OCI-LY7 (cell line): ENCODE data around the gene COMP. TPM values are rescaled to one million over a fixed set of nuclear protein-coding genes. Genes with fewer than 3 reads are reported as not detected.

Source experiments
- BruUV-seq: library from RNA; stranded (reverse); fragments of 400-500 nt; replicated peaks from 2 replicates; lab custom pipeline; 2021; lab: Mats Ljungman, UMichigan
- CTCF ChIA-PET: fragments of 300-600 bp; sonication (Branson Sonifier 250); formaldehyde crosslinking; loops from one replicate; lab custom pipeline; 2022; ENCODE audit warnings: antibody characterized with exemption; ENCODE audit not compliant: unreplicated experiment; lab: Charles Lee
- POLR2A ChIA-PET: fragments of 300-600 bp; sonication (Branson Sonifier 250); formaldehyde crosslinking; loops from one replicate; lab custom pipeline; 2022; ENCODE audit warnings: antibody characterized with exemption; lab: Charles Lee
- DNase-seq: peaks from one replicate; pipeline ENCODE4 v3.0.0-alpha.2; 2015; ENCODE audit warnings: low spot score
- H2AFZ ChIP-seq: fragments of 200-600 bp; sonication (generic), shearing (Covaris generic); 2 replicates; pipeline ENCODE4 v1.6.1; 2014; ENCODE audit warnings: mild to moderate bottlenecking, antibody characterized with exemption, low read length, moderate library complexity
- H3K27ac ChIP-seq: fragments of 200-600 bp; sonication (generic); 2 replicates; pipeline ENCODE4 v1.5.1; 2014; ENCODE audit warnings: mixed run types, low read depth, mild to moderate bottlenecking, moderate library complexity, low read length, inconsistent platforms; ENCODE audit not compliant: poor library complexity, severe bottlenecking
- H3K36me3 ChIP-seq: fragments of 200-600 bp; sonication (generic); 2 replicates; pipeline ENCODE4 v1.6.1; 2014; ENCODE audit warnings: mild to moderate bottlenecking, antibody characterized with exemption, low read length, moderate library complexity, mixed read lengths; ENCODE audit not compliant: insufficient read depth
- H3K4me1 ChIP-seq: fragments of 200-600 bp; sonication (generic); 2 replicates; pipeline ENCODE4 v1.5.1; 2014; ENCODE audit warnings: mild to moderate bottlenecking, low read length; ENCODE audit not compliant: insufficient read depth, poor library complexity, severe bottlenecking
- H3K4me2 ChIP-seq: fragments of 200-600 bp; sonication (generic); 2 replicates; pipeline ENCODE4 v1.6.1; 2014; ENCODE audit warnings: mild to moderate bottlenecking, low read length
- H3K4me3 ChIP-seq: fragments of 200-600 bp; sonication (generic); 2 replicates; pipeline ENCODE4 v1.5.1; 2014; ENCODE audit warnings: mild to moderate bottlenecking, low read depth, low read length; ENCODE audit not compliant: poor library complexity, severe bottlenecking
- H3K79me2 ChIP-seq: fragments of 200-600 bp; sonication (generic); 2 replicates; pipeline ENCODE4 v1.6.1; 2016; ENCODE audit warnings: low read depth, mild to moderate bottlenecking, low read length, moderate library complexity, mixed read lengths; ENCODE audit not compliant: insufficient read depth
- H3K9me2 ChIP-seq: fragments of 200-600 bp; sonication (generic); 2 replicates; pipeline ENCODE4 v1.6.1; 2016; ENCODE audit warnings: mild to moderate bottlenecking, low read length, mixed read lengths; ENCODE audit not compliant: insufficient read depth
- H3K9me3 ChIP-seq: fragments of 200-600 bp; sonication (generic); 2 replicates; pipeline ENCODE4 v1.6.1; 2014; ENCODE audit warnings: mild to moderate bottlenecking, mixed run types, low read length, mixed read lengths
- H4K20me1 ChIP-seq: fragments of 200-600 bp; sonication (generic); 2 replicates; pipeline ENCODE4 v1.6.1; 2014; ENCODE audit warnings: mild to moderate bottlenecking, antibody characterized with exemption, low read length, moderate library complexity, mixed read lengths; ENCODE audit not compliant: insufficient read depth
- CTCF ChIP-seq: fragments of 200-600 bp; sonication (generic); conservative IDR thresholded peaks from 2 replicates; pipeline ENCODE4 v1.5.1; 2014; ENCODE audit warnings: mild to moderate bottlenecking, antibody characterized with exemption, low read length, moderate library complexity, mixed read lengths
- EZH2phosphoT487 ChIP-seq: fragments of 200-600 bp; sonication (generic); IDR thresholded peaks from 2 replicates; pipeline ENCODE4 v1.6.1; 2018; ENCODE audit warnings: low read depth, borderline replicate concordance, mild to moderate bottlenecking, mixed run types, antibody characterized with exemption, low read length, moderate library complexity, mixed read lengths
- intact Hi-C: fragments of 100-400 bp; cut with micrococcal nuclease; formaldehyde crosslinking; loops from one replicate; pipeline ENCODE4 v1.10.0; 2022; ENCODE audit not compliant: unreplicated experiment
- total RNA-seq, 2 experiments: library from RNA; depleted of rRNA in 1 of 2; stranded (reverse); fragments of >200 nt in 1 of 2; shearing (Covaris generic) in 1 of 2; gene quantifications; 2 replicates each; pipeline ENCODE4 v1.2.3, GENCODE V29; 2014 to 2022

Gene COMP
- total RNA-seq, 2 experiments from 2014 or later = not detected

DNA sequence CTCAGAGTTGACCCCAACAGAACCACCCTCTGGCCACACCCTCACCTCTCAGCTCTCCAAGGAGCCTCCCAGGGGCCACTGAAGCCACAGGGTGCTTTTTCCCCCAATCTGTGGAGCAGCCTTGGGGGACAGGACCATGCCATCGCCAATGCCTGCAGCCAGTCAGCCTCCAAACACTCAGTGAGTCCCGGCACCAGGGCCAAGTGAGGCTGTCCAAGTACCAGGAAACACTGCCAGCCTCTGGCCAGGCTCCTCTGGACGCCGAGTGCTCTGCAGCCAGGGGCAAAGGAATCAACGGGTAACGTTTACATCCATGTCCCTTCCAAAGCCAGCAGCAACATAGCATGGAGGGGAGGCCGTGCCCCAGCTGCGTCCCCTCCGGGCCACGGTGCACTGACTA is 9.5 kb upstream of the COMP start:
- H3K27ac ChIP-seq = no peak overlapping the region
- TF ChIP-seq EZH2phosphoT487 (no peak), CTCF (no peak)
- no TSS peak for BruUV-seq
- ChIA-PET POLR2A (interaction anchor here (0.7 kb wide), 1 partner anchor 372 kb away, joined by 3 read pairs; no protein-coding TSS in a partner anchor), CTCF (no interaction called here)
- no peaks in the 10 kb centered on the region for H3K36me3 ChIP-seq
- no peaks in the 10 kb centered on the region for H3K9me2 ChIP-seq
- intact Hi-C loops = no loop called here
- DNase-seq = no peak
- H3K4me1 ChIP-seq = peaks cover 2% of the 10 kb centered on the region
- H3K9me3 ChIP-seq = no peaks in the 10 kb centered on the region
- no peaks in the 10 kb centered on the region for H3K79me2 ChIP-seq
- no peaks in the 10 kb centered on the region for H4K20me1 ChIP-seq
- H3K4me3 ChIP-seq = no peak overlapping the region
- H3K4me2 ChIP-seq = no peak overlapping the region
- no peak overlapping the region for H2AFZ ChIP-seq

GRCh38 chr19:18800079-18800478 is 9.0 kb upstream of the COMP start:
- no peaks in the 10 kb centered on the region for H3K79me2 ChIP-seq
- DNase-seq = no peak
- TF ChIP-seq EZH2phosphoT487 = no peak
- TF ChIP-seq CTCF = no peak
- no peaks in the 10 kb centered on the region for H3K9me3 ChIP-seq
- H3K4me1 ChIP-seq = peaks cover 2% of the 10 kb centered on the region
- no peaks in the 10 kb centered on the region for H4K20me1 ChIP-seq
- intact Hi-C loops = no loop called here
- H3K27ac ChIP-seq = no peak overlapping the region
- H3K9me2 ChIP-seq = no peaks in the 10 kb centered on the region
- BruUV-seq = no TSS peak
- no peak overlapping the region for H3K4me2 ChIP-seq
- no peak overlapping the region for H3K4me3 ChIP-seq
- POLR2A ChIA-PET = no interaction called here
- CTCF ChIA-PET = no interaction called here
- H3K36me3 ChIP-seq = no peaks in the 10 kb centered on the region
- no peak overlapping the region for H2AFZ ChIP-seq

GRCh38 chr19:18799389-18799970 is 8.4 kb upstream of the COMP start:
- Histone ChIP-seq H3K36me3 (no peaks in the 10 kb centered on the region), H3K9me2 (no peaks in the 10 kb centered on the region), H3K9me3 (no peaks in the 10 kb centered on the region), H3K4me3 (no peak overlapping the region), H2AFZ (no peak overlapping the region), H3K4me2 (no peak overlapping the region), H3K27ac (no peak overlapping the region), H4K20me1 (no peaks in the 10 kb centered on the region), H3K79me2 (no peaks in the 10 kb centered on the region), H3K4me1 (peaks cover 2% of the 10 kb centered on the region)
- DNase-seq = no peak
- ChIA-PET CTCF (no interaction called here), POLR2A (no interaction called here)
- intact Hi-C loops = no loop called here
- BruUV-seq = no TSS peak
- TF ChIP-seq CTCF = no peak
- TF ChIP-seq EZH2phosphoT487 = no peak
